HG02870 (cell line): ENCODE measurements around the gene CLN5.
A peak's percentile ranks its signal among the peaks of the same experiment; 100 is the strongest.
"Not testable (repeated sequence)": the region's sequence is repeated elsewhere in the genome, so short reads cannot be mapped to it uniquely, and the experiment has no call there.

Source experiments
- ATAC-seq: cut with Tn5 transposase; IDR thresholded peaks from one replicate; pipeline ENCODE4 v1.9.1; 2021; ENCODE audit warnings: mild to moderate bottlenecking, moderate library complexity; ENCODE audit not compliant: unreplicated experiment

CLN5 gene

GRCh38 chr13:76974618-76974975 lies 17.3 kb upstream of the CLN5 start:
- ATAC-seq, result no peak

DNA sequence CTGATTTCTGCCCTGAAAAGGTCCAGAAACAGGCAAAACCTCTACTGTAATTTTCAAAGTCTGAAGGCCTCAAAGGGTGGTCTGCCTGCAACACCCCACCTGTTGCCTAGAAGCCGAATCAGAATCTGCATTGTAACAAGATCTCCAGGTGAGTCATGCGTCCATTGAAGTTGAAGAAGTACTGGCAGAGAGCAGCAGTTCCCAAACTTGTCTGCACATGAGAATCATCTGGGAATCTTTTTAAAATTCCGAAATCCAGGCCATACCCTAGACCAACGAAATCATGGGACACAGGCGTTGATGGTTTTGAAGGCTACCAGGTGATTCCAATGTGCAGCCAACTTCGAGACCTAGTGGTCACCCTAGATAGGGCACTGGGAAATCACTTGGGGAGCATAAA lies 16.0 kb upstream of the CLN5 start:
- no peak for ATAC-seq

DNA sequence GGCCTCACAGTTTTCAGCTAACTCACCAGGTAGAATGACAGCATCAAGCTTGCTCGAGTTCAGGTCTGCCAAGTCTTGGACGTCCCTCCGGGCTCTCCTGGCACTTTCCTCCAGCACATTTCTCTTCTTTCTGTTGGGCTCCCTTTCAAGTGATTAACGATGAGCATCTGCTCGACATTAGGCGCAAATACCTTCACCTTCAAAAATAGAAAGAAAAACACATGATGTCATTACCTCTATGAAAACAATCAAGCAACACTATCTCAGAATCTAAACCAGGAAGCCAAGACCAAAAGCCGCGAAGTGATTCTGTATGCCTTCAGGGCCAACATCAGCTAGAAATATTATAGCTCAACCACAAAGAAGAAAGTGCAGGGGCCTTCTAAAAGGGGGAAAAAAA lies 15.4 kb upstream of the CLN5 start:
- ATAC-seq, result no peak

GRCh38 chr13:76976929-76977328 lies 15.0 kb upstream of the CLN5 start:
- ATAC-seq, result no peak

DNA sequence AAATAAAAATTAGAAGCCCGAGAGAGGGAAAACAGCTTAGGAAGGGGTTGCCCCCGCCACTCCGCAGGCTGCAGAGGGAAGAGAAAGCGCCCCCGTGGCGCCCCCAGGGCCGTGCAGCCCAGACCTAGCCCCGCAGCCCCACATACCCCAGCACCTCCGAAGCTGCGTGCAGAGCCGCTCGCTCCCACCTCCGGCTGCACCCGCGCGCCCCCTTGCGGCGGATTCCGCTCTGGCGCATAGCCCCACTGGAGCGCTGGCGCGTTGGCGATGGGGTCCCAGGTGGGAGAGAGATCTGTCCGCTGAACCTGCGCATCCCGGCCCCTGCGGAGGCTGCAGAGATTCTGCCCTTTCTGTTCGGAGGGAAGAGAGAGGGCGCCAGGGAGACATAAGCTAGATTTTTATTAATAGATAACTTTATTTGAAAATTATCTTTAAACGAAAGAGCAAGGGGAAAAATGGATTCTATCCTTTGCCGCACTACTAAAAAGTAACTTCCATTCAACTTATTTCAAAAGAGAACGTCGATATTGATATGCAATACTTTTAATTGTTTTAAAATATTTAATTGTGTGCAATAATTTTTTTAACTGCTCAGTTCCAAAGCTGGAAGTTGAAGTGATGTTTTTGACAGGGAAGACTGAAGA lies 11.7 kb upstream of the CLN5 start:
- ATAC-seq, result peak; percentile 100

DNA sequence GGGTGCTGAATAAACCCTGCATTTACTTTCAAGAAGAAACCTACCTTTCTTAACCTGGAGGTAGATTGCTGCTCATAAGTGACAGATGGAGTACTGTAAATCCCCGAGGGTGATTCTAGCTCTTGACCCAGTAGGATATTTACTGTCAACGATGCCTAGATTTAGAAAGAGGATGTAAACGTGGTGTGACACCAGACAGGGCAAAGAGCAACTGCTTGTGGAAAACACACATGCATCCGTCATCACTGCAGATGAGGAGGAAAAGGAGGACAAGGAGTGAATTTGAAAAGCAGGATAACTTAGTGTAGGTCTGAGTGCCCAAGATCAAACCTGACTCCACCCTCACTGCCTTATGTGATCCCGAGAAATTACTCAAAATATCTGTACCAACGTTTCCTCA lies 9.8 kb upstream of the CLN5 start:
- ATAC-seq, result no peak

DNA sequence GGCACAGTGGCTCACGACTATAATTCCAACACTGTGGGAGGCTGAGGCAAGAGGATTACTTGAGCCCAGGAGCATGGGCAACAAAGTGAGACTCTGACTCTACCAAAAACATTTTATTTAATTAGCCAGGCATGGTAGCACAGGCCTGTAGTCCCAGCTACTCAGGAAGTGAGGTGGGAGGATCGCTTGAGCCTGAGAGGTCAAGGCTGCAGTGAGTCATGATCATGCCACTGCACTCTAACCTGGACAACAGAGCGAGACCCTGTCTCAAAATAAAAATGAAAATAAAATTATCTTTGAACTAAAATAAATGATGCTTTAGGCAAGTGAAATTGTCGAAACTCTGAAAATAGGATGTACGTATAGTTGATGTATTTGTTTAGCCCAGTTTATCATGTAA lies 8.2 kb upstream of the CLN5 start:
- ATAC-seq, result no peak

GRCh38 chr13:76991432-76991795 lies 467 bp upstream of the CLN5 start:
- peak; percentile 68 for ATAC-seq

GRCh38 chr13:76992548-76993001 lies 694 bp downstream of the CLN5 start:
- ATAC-seq, result no peak

DNA sequence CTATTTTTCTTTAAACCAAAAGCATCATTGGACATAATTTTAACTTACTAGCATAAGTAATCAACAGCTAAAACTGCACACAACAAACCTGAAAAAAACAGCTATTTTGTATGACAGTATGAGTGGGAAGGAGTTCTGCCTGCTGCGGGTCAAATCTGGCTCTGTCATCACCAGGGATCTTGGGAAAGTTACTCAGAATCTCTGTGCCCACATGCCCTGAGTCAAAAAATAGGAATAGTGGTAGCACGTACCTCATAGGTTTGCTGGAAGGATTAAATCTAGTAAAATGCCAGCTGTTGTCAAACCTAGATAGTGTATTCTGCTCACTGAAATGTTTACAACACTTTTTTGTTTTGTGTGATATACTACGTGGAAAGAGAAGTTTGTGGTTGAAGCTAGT lies 1.1 kb downstream of the CLN5 start:
- no peak for ATAC-seq

DNA sequence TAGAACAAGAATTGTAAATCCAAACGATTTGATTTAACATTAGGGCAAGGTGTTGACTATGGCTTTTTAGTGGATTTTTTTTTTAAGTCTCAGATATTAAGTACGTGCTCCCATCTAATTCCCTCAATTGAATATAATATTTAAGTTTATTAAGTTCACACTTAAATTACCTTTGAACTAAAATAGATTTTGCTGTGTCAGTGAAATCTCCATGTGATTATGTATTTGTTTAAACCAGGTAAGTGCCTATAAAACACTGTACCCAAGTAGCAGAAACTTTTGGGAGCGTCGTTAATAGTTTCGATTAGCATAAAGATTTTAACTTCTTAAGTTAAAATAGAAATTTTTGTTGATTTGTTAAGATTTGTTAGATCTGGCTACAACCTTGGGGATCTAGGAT lies 1.6 kb downstream of the CLN5 start:
- no peak for ATAC-seq

- no peak for ATAC-seq
These were observed 2.4 kb downstream of the CLN5 start for GRCh38 chr13:76994281-76994680.

GRCh38 chr13:77000475-77000874 lies 8.6 kb downstream of the CLN5 start:
- no peak for ATAC-seq

DNA sequence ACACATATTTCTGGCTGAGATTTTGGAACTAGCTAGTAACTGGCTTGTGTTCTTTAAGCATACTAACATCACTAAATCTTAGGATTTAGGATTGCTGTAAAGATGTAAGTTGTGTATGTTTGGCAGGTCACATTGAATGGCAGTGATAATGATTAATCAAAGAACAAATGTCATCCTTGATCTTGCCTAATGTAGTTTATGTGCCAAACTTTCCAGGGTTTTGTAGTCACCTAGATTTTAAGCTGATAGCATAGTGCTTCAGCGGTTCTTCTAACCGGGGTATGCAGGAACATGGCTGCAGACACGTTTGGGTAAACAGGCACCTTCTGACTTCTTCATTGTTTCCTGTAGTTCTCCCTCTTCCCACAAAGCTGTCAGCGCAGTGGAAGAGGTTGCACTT lies 9.7 kb downstream of the CLN5 start:
- ATAC-seq, result no peak

GRCh38 chr13:77001963-77002587 lies 10.2 kb downstream of the CLN5 start:
- no peak for ATAC-seq

- ATAC-seq, result no peak
These were observed 10.8 kb downstream of the CLN5 start for GRCh38 chr13:77002590-77003190.

- not testable (repeated sequence) for ATAC-seq
These were observed 16.5 kb downstream of the CLN5 start for GRCh38 chr13:77008337-77008736.

DNA sequence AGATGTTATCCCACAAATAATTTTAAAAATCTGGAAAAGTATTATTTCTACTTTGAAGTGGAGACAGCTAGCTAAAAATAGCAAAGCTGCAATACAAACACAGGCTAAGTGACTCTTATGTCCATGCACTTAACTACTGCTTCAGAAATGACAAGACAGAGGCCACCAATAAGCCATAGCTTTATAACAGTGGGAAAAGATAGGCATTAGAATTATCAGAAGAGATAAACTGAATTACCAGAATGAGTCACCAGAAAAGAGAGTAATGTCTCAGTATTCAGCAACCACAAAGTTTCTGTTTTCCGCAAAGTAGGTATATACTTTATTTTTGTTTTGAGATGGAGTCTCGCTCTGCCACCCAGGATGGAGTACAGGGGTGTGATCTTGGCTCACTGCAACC lies 17.1 kb downstream of the CLN5 start:
- no peak for ATAC-seq

GRCh38 chr13:77009719-77010118 lies 17.8 kb downstream of the CLN5 start:
- not testable (repeated sequence) for ATAC-seq

DNA sequence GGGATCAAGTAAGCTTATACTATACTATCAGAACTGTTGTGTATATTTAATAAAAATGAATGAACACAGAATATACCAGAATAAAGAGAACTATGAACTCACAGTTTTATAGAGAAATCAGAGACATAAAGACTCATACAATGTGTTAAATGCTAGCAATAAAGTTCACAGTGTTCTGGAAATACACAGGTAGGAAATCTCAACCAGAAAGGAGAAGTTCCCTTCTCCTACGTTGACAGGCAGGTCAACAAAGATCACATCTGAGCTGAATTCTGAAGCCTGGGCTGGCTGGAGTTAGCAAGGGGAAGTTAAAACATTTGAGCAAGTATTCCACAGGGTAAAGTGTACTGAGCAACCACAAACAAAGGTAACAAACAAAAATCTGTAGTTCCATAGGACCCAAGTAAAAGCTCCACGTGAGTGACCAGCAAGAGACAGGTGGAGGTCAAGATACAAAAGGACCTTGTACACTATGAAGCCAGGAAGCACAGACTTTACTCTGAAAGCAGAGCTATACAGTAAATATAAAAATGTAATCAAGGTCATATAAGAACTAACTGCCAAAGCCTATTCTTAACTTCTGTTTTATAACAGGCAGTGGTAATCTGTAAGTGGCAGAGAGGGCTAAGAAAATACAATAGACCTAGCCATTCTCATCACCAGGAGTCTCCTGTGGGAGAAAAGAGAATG lies 22.1 kb downstream of the CLN5 start:
- no peak for ATAC-seq

DNA sequence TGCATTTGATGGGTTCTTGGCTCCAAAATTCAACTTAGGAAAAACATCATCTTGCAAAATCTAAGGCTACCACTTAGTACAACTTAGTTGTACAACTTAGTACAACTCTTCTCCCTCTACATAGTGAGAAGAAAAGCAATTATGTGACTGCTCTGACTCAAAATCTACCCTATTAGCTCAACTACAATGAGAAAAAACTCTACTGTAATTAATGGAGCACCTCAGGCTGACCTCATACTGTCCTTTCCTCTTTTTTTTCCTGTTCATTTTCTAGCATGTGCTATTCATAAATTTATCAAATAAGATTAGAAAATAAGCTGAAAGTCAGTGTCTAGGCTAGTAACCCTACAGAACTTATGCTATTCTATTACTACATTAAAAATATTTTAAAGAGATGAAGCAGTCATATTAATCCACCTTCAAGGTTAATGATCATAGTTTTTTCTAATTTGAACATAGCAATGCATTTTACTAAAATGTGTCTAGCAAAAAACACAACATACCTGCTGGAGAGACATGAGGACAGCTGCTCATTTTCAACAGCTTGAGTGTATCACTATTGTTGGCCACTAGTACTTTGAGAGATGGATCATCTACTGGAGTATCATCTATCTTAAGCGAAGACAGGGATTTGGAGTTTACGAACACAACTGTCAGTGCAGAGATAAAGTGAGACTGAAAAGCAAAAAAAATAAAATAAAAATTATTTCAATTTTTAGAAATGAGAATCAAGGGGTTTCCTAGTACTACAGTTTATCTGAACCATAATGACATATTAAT lies 23.2 kb downstream of the CLN5 start:
- ATAC-seq, result no peak
